ENCODE data around the gene NKIRAS1.

GRCh38 chr3:23954144-23954543, 37.4 kb upstream of the NKIRAS1 start:
- no peak for TF ChIP-seq CTCF (IDR thresholded peaks at IDR 0.05)
- no peak for TF ChIP-seq TCF7L2 (IDR thresholded peaks at IDR 0.05; ENCODE audit: low read depth, low read length)
